IMR-90 (cell line): ENCODE data around the gene CNPY1. TPM values are rescaled to one million over a fixed set of nuclear protein-coding genes. Genes with fewer than 3 reads are reported as not detected.

Experiments
- ATAC-seq: fragments of 200-7000 bp; cut with Tn5 transposase; 2 replicates; pipeline ENCODE4 v1.9.1; 2020; ENCODE audit warnings: low read depth, mild to moderate bottlenecking, moderate library complexity
- BruUV-seq: library from RNA; stranded (reverse); fragments of 400-500 nt; replicated peaks from 2 replicates; lab custom pipeline; 2021; lab: Mats Ljungman, UMichigan
- CTCF ChIA-PET: fragments of 300-600 bp; formaldehyde crosslinking; extraction: SDS; loops from one replicate; lab custom pipeline; 2021; ENCODE audit warnings: antibody characterized with exemption; lab: Yijun Ruan, JAX
- POLR2A ChIA-PET: fragments of 300-600 bp; sonication (Branson Sonifier 250); formaldehyde crosslinking; loops from one replicate; lab custom pipeline; 2022; ENCODE audit warnings: antibody characterized with exemption; ENCODE audit not compliant: unreplicated experiment; lab: Charles Lee
- DNase-seq: peaks from one replicate; pipeline ENCODE4 v3.0.0; 2013
- H2AFZ ChIP-seq: replicated peaks from 2 replicates; pipeline ENCODE3; 2013; ENCODE audit warnings: low read length, mild to moderate bottlenecking; ENCODE audit not compliant: poor library complexity
- H2AK5ac ChIP-seq: 2 replicates; pipeline ENCODE4 v1.6.1; 2013; ENCODE audit warnings: low read depth, low read length, inconsistent platforms
- H2AK9ac ChIP-seq: replicated peaks from 2 replicates; pipeline ENCODE3; 2013; ENCODE audit warnings: mild to moderate bottlenecking, low read depth, low read length, moderate library complexity; ENCODE audit not compliant: poor library complexity
- H2BK120ac ChIP-seq: 2 replicates; pipeline ENCODE4 v1.6.1; 2013; ENCODE audit warnings: low read depth, low read length, inconsistent platforms
- H2BK15ac ChIP-seq: 3 replicates; pipeline ENCODE4 v1.6.1; 2013; ENCODE audit warnings: low read depth, low read length, inconsistent platforms
- H2BK20ac ChIP-seq: 2 replicates; pipeline ENCODE4 v1.6.1; 2013; ENCODE audit warnings: low read depth, mild to moderate bottlenecking, inconsistent platforms, low read length, moderate library complexity
- H2BK5ac ChIP-seq: 2 replicates; pipeline ENCODE4 v1.6.1; 2013; ENCODE audit warnings: mild to moderate bottlenecking, low read depth, low read length, inconsistent platforms; ENCODE audit not compliant: poor library complexity, severe bottlenecking
- H3K14ac ChIP-seq: replicated peaks from 2 replicates; pipeline ENCODE4 v1.6.1; 2013; ENCODE audit warnings: low read depth, low read length, inconsistent platforms
- H3K18ac ChIP-seq: 2 replicates; pipeline ENCODE4 v1.6.1; 2013; ENCODE audit warnings: low read depth, low read length, control low read depth
- H3K23ac ChIP-seq: 2 replicates; pipeline ENCODE4 v1.6.1; 2013; ENCODE audit warnings: low read depth, low read length, inconsistent platforms
- H3K27ac ChIP-seq: 2 replicates; pipeline ENCODE4 v1.5.1; 2013; ENCODE audit warnings: mild to moderate bottlenecking, control low read depth, low read length; ENCODE audit not compliant: insufficient read depth
- H3K27me3 ChIP-seq: 2 replicates; pipeline ENCODE4 v1.6.1; 2013; ENCODE audit warnings: low read length; ENCODE audit not compliant: control insufficient read depth, insufficient read depth
- H3K36me3 ChIP-seq: 2 replicates; pipeline ENCODE4 v1.6.1; 2013; ENCODE audit warnings: low read length, mixed read lengths; ENCODE audit not compliant: control insufficient read depth, insufficient read depth
- H3K4ac ChIP-seq: 2 replicates; pipeline ENCODE4 v1.6.1; 2013; ENCODE audit warnings: low read depth, low read length, inconsistent platforms
- H3K4me1 ChIP-seq: 2 replicates; pipeline ENCODE4 v1.6.1; 2013; ENCODE audit warnings: low read length, mixed read lengths; ENCODE audit not compliant: control insufficient read depth, insufficient read depth
- H3K4me2 ChIP-seq: 2 replicates; pipeline ENCODE4 v1.6.1; 2013; ENCODE audit warnings: low read depth, mild to moderate bottlenecking, control low read depth, low read length, moderate library complexity
- H3K4me3 ChIP-seq: 2 replicates; pipeline ENCODE4 v1.5.1; 2013; ENCODE audit warnings: low read depth, mild to moderate bottlenecking, control low read depth, low read length, moderate library complexity; ENCODE audit not compliant: insufficient read depth
- H3K56ac ChIP-seq: 2 replicates; pipeline ENCODE4 v1.6.1; 2013; ENCODE audit warnings: low read length, inconsistent platforms; ENCODE audit not compliant: insufficient read depth; ENCODE audit errors: extremely low read depth
- H3K79me1 ChIP-seq, 2 experiments: 2 replicates each; pipeline ENCODE4 v1.6.1; 2013; ENCODE audit warnings: low read length in 2 of 2, inconsistent platforms in 1 of 2, low read depth in 1 of 2
- H3K9ac ChIP-seq: 2 replicates; pipeline ENCODE4 v1.6.1; 2013; ENCODE audit warnings: low read depth, low read length, control low read depth
- H3K9me1 ChIP-seq: 2 replicates; pipeline ENCODE4 v1.6.1; 2013; ENCODE audit warnings: low read length, inconsistent platforms; ENCODE audit not compliant: insufficient read depth
- H3K9me3 ChIP-seq: 2 replicates; pipeline ENCODE4 v1.6.1; 2013; ENCODE audit warnings: low read length; ENCODE audit not compliant: control insufficient read depth, insufficient read depth
- H4K20me1 ChIP-seq: 2 replicates; pipeline ENCODE4 v1.6.1; 2013; ENCODE audit warnings: low read length, inconsistent platforms; ENCODE audit not compliant: insufficient read depth
- H4K5ac ChIP-seq: 2 replicates; pipeline ENCODE4 v1.6.1; 2013; ENCODE audit warnings: mild to moderate bottlenecking, low read depth, low read length, control low read depth
- H4K8ac ChIP-seq, 2 experiments: 2 replicates each; pipeline ENCODE4 v1.6.1; 2013; ENCODE audit warnings: low read depth in 2 of 2, low read length in 2 of 2, control low read depth in 1 of 2, inconsistent platforms in 1 of 2
- H4K91ac ChIP-seq: 2 replicates; pipeline ENCODE4 v1.6.1; 2013; ENCODE audit warnings: low read depth, low read length, inconsistent platforms; ENCODE audit not compliant: insufficient read depth
- CHD1 ChIP-seq: IDR thresholded peaks from 2 replicates; pipeline ENCODE4 v1.6.1; 2012; ENCODE audit warnings: low read depth, low read length, improper control_type of control experiment
- FOS ChIP-seq: fragments of 150-350 bp; IDR thresholded peaks from 2 replicates; pipeline ENCODE4 v1.6.1; 2016; ENCODE audit warnings: low read depth, low read length
- MAFK ChIP-seq: IDR thresholded peaks from 2 replicates; pipeline ENCODE4 v1.6.1; 2012; ENCODE audit warnings: low read depth, low read length, improper control_type of control experiment
- MAZ ChIP-seq: IDR thresholded peaks from 2 replicates; pipeline ENCODE4 v1.6.1; 2012; ENCODE audit warnings: low read depth, mild to moderate bottlenecking, low read length, improper control_type of control experiment, moderate library complexity, borderline replicate concordance
- MXI1 ChIP-seq: IDR thresholded peaks from 2 replicates; pipeline ENCODE4 v1.6.1; 2012; ENCODE audit warnings: low read depth, mild to moderate bottlenecking, low read length, moderate library complexity, borderline replicate concordance
- POLR2A ChIP-seq: IDR thresholded peaks from 2 replicates; pipeline ENCODE4 v1.6.1; 2012; ENCODE audit warnings: mild to moderate bottlenecking, low read depth, low read length
- RAD21 ChIP-seq: IDR thresholded peaks from 2 replicates; pipeline ENCODE4 v1.6.1; 2012; ENCODE audit warnings: low read length, improper control_type of control experiment
- RFX5 ChIP-seq: IDR thresholded peaks from 2 replicates; pipeline ENCODE4 v1.8.0; 2012; ENCODE audit warnings: low read depth, mild to moderate bottlenecking, low read length, moderate library complexity
- WGBS, 2 experiments: methylation state at CpG; one replicate each; pipeline versions ENCODE4 v1.1.5 to v1.1.7; 2013; ENCODE audit warnings: missing lambda C conversion rate in 2 of 2; ENCODE audit not compliant: insufficient read length in 1 of 2; ENCODE audit errors: extremely low coverage in 2 of 2; 5-methylcytosine and 5-hydroxymethylcytosine counted together
- dilution Hi-C: fragments of 300-500 bp; cut with HindIII; formaldehyde crosslinking; loops from one replicate; pipeline ENCODE4 v1.14.3; 2018; ENCODE audit warnings: low sequenced_read_pairs; ENCODE audit not compliant: unreplicated experiment
- in situ Hi-C: fragments of 300-500 bp; cut with MboI; formaldehyde crosslinking; loops from 3 replicates; pipeline ENCODE4 v1.14.3; 2019; ENCODE audit warnings: low sequenced_read_pairs, inconsistent platforms, mixed read lengths
- intact Hi-C: fragments of 100-400 bp; cut with micrococcal nuclease; formaldehyde crosslinking; loops from 2 replicates; pipeline ENCODE4 v1.10.0; 2022
- polyA plus RNA-seq, 3 experiments: library from polyadenylated mRNA; depleted of rRNA; stranded (reverse); fragments of >200 nt; gene quantifications; 2 replicates each; pipeline ENCODE4 v1.2.3, GENCODE V29; 2012; ENCODE audit warnings: low replicate concordance in 1 of 3
- total RNA-seq: library from RNA; depleted of rRNA; stranded (reverse); fragments of >200 nt; gene quantifications from 2 replicates; pipeline ENCODE4 v1.2.3, GENCODE V29; 2012
- TF ChIP-seq, protein P1 (sequence below): fragments of 150-350 bp; IDR thresholded peaks from 2 replicates; pipeline ENCODE4 v1.6.1; 2017; ENCODE audit warnings: mild to moderate bottlenecking, antibody characterized with exemption, low read length, low read depth

CNPY1 gene
- total and polyA plus RNA-seq, 2 of the 4 experiments (the other 2 are of a cell fraction): not detected

DNA sequence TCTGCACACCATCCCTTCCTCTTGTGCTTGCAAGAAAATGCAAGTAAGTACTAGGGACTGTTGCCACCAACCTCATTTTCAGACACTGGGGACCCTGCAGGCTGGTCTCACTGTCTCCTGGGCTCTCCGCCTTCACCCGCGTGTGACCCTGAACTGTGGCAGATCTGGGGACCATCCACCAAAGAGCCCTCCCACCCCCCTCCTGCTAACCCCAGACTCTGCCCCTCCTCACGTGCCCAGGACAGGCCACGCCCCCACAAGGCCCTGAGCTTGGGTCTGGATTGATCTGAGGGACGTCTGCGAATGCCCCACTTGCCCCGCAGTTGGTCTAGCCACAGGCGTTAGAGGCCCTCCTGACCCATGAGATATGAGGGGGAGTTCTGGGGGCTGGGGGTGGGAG lies 8.1 kb downstream of the CNPY1 start:
- ATAC-seq (no peak), DNase-seq (no peak)
- no TSS peak for BruUV-seq
- H4K8ac ChIP-seq: no peak overlapping the region
- TF ChIP-seq MAZ: no peak
- no peak for TF ChIP-seq RFX5
- TF ChIP-seq, protein P1, sequence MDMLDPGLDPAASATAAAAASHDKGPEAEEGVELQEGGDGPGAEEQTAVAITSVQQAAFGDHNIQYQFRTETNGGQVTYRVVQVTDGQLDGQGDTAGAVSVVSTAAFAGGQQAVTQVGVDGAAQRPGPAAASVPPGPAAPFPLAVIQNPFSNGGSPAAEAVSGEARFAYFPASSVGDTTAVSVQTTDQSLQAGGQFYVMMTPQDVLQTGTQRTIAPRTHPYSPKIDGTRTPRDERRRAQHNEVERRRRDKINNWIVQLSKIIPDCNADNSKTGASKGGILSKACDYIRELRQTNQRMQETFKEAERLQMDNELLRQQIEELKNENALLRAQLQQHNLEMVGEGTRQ: no peak
- TF ChIP-seq POLR2A: no peak
- no peak for TF ChIP-seq MXI1
- TF ChIP-seq RAD21: no peak
- TF ChIP-seq CHD1: no peak
- no peak for TF ChIP-seq FOS
- TF ChIP-seq MAFK: no peak
- H3K79me1 ChIP-seq: no peaks in the 10 kb centered on the region
- no peak overlapping the region for H2BK120ac ChIP-seq
- H4K20me1 ChIP-seq: no peaks in the 10 kb centered on the region; the same call in 1 of the 2 replicates
- no peak overlapping the region for H3K4me2 ChIP-seq
- no peak overlapping the region for H3K4me3 ChIP-seq
- no peak overlapping the region for H3K9ac ChIP-seq
- no peak overlapping the region for H2AK9ac ChIP-seq
- no peak overlapping the region for H2BK15ac ChIP-seq
- in situ Hi-C loops (no loop called here), intact Hi-C loops (no loop called here), dilution Hi-C loops (no loop called here)
- H3K27ac ChIP-seq: no peak overlapping the region
- no peaks in the 10 kb centered on the region for H3K36me3 ChIP-seq
- H3K9me3 ChIP-seq: no peaks in the 10 kb centered on the region
- WGBS, 2 experiments: 17% methylated on average over 2 of the region's 9 CpGs; no CpG with 5 or more reads in 1 of the 2 experiments
- H3K23ac ChIP-seq: no peak overlapping the region
- no peak overlapping the region for H2AFZ ChIP-seq
- no peak overlapping the region for H4K5ac ChIP-seq
- ChIA-PET CTCF (no interaction called here), POLR2A (no interaction called here)
- H3K14ac ChIP-seq: no peak overlapping the region
- no peak overlapping the region for H3K4ac ChIP-seq
- H2AK5ac ChIP-seq: no peak overlapping the region
- no peak overlapping the region for H2BK5ac ChIP-seq
- H2BK20ac ChIP-seq: no peak overlapping the region
- no peaks in the 10 kb centered on the region for H3K9me1 ChIP-seq
- peaks cover 26% of the 10 kb centered on the region for H3K27me3 ChIP-seq
- no peak overlapping the region for H3K18ac ChIP-seq
- H4K91ac ChIP-seq: no peak overlapping the region
- no peak overlapping the region for H3K56ac ChIP-seq
- peaks cover under 1% of the 10 kb centered on the region; the same call in 1 of the 2 replicates for H3K4me1 ChIP-seq
